Choroid plexus epithelial cell (primary cell): ENCODE results near the gene ACOX3.

Experiments used
- DNase-seq: peaks from one replicate; pipeline ENCODE4 v3.0.0-alpha.2; 2010; ENCODE audit warnings: low read depth
- H3K4me3 ChIP-seq: 2 replicates; pipeline ENCODE4 v1.5.1; 2011; ENCODE audit warnings: low read depth, mild to moderate bottlenecking, control low read depth, low read length, moderate library complexity
- CTCF ChIP-seq: conservative IDR thresholded peaks from 2 replicates; pipeline ENCODE4 v1.5.1; 2011; ENCODE audit warnings: low read depth, mild to moderate bottlenecking, control low read depth, inconsistent platforms, low read length, moderate library complexity

The ACOX3 gene

DNA sequence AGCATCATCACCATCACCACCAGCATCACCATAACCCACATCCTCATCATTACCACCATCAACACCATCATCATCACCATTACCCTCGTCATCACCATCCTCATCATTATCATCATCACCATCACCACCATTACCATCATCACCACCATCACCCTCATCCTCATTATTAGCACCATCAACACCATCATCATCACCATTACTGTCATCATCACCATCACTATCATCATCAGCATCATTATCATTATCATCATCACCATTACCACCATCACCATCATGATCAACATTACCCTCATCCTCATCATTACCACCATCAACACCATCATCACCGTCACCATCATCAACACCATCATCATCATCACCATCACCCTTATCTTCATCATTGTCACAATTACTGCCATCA lies 119.3 kb downstream of the ACOX3 start:
- no peak overlapping the region for H3K4me3 ChIP-seq
- no peak for TF ChIP-seq CTCF
- DNase-seq = no peak

GRCh38 chr4:8320386-8320750 lies 120.2 kb downstream of the ACOX3 start:
- peak; percentile 58 for TF ChIP-seq CTCF
- peak; percentile 35 for DNase-seq
- H3K4me3 ChIP-seq = no peak overlapping the region

- TF ChIP-seq CTCF = no peak
- H3K4me3 ChIP-seq = no peak overlapping the region
- peak; percentile 27 for DNase-seq
Observed at GRCh38 chr4:8319731-8320385, 120.7 kb downstream of the ACOX3 start.

- TF ChIP-seq CTCF = no peak
- H3K4me3 ChIP-seq = no peak overlapping the region
- no peak for DNase-seq
Observed at GRCh38 chr4:8319061-8319460, 121.5 kb downstream of the ACOX3 start.

GRCh38 chr4:8318509-8318908 lies 122.0 kb downstream of the ACOX3 start:
- TF ChIP-seq CTCF = no peak
- DNase-seq = no peak
- no peak overlapping the region for H3K4me3 ChIP-seq

- TF ChIP-seq CTCF = no peak
- no peak overlapping the region for H3K4me3 ChIP-seq
- no peak for DNase-seq
Observed at GRCh38 chr4:8317474-8317873, 123.0 kb downstream of the ACOX3 start.

GRCh38 chr4:8316911-8317351 lies 123.6 kb downstream of the ACOX3 start:
- DNase-seq = no peak
- H3K4me3 ChIP-seq = no peak overlapping the region
- TF ChIP-seq CTCF = no peak
